SK-N-SH (cell line): ENCODE data around the gene NEDD8. TPM values are rescaled to one million over a fixed set of nuclear protein-coding genes. Genes with fewer than 3 reads are reported as not detected.

ENCODE experiments used
- CTCF ChIA-PET: fragments of 300-600, 350-600 bp; formaldehyde crosslinking; extraction: SDS; loops from one replicate; lab custom pipeline; 2021; lab: Yijun Ruan, JAX
- POLR2A ChIA-PET: fragments of 350-600 bp; sonication (Branson Sonifier 250); formaldehyde crosslinking; extraction: SDS; loops from one replicate; lab custom pipeline; 2020; ENCODE audit warnings: antibody characterized with exemption, inconsistent platforms; lab: Yijun Ruan, JAX
- DNase-seq: peaks from one replicate; pipeline ENCODE4 v3.0.0; 2012
- H2AFZ ChIP-seq: fragments of 200-600 bp; sonication (generic); 2 replicates; pipeline ENCODE4 v1.8.1; 2016; ENCODE audit warnings: antibody characterized with exemption, mild to moderate bottlenecking, low read depth
- H3F3A ChIP-seq: fragments of 200-600 bp; sonication (generic); replicated peaks from 2 replicates; pipeline ENCODE3; 2016; ENCODE audit warnings: antibody characterized with exemption, mild to moderate bottlenecking; ENCODE audit not compliant: insufficient read depth
- H3K27ac ChIP-seq, 2 experiments: fragments of 200-500 bp in 1 of 2; fragments of 200-600 bp in 1 of 2; sonication (Bioruptor generic) in 1 of 2; sonication (generic), shearing (Covaris generic) in 1 of 2; 2 replicates each; pipeline versions ENCODE4 v1.5.1 to v1.6.1; 2014 to 2016; ENCODE audit warnings: low read depth in 2 of 2, inconsistent platforms in 1 of 2, low read length in 1 of 2, mild to moderate bottlenecking in 1 of 2, mixed read lengths in 1 of 2
- H3K27me3 ChIP-seq: fragments of 200-600 bp; sonication (generic), shearing (Covaris generic); 2 replicates; pipeline ENCODE4 v1.6.1; 2016; ENCODE audit warnings: mixed run types; ENCODE audit not compliant: insufficient read depth
- H3K36me3 ChIP-seq, 2 experiments: fragments of 200-500 bp in 1 of 2; fragments of 200-600 bp in 1 of 2; sonication (Bioruptor generic) in 1 of 2; sonication (generic) in 1 of 2; replicated peaks in 1 of 2; 2 replicates each; pipeline versions ENCODE3 to v1.5.1; 2014 to 2016; ENCODE audit warnings: low read length in 1 of 2, mild to moderate bottlenecking in 1 of 2; ENCODE audit not compliant: insufficient read depth in 2 of 2, control insufficient read depth in 1 of 2
- H3K4me1 ChIP-seq, 2 experiments: fragments of 200-500 bp in 1 of 2; fragments of 200-600 bp in 1 of 2; sonication (Bioruptor generic) in 1 of 2; sonication (generic), shearing (Covaris generic) in 1 of 2; 2 replicates each; pipeline versions ENCODE4 v1.5.1 to v1.6.1; 2014 to 2016; ENCODE audit warnings: low read depth in 1 of 2, low read length in 1 of 2, mixed run types in 1 of 2; ENCODE audit not compliant: insufficient read depth in 2 of 2, control insufficient read depth in 1 of 2
- H3K4me2 ChIP-seq: fragments of 200-600 bp; sonication (generic), shearing (Covaris generic); 2 replicates; pipeline ENCODE4 v1.6.1; 2017; ENCODE audit warnings: mixed run types
- H3K4me3 ChIP-seq, 2 experiments: fragments of 200-500 bp in 1 of 2; fragments of 200-600 bp in 1 of 2; sonication (Bioruptor generic) in 1 of 2; sonication (generic), shearing (Covaris generic) in 1 of 2; 2 replicates each; pipeline versions ENCODE4 v1.5.1 to v1.8.1; 2014 to 2016; ENCODE audit warnings: low read depth in 2 of 2, inconsistent platforms in 1 of 2, low read length in 1 of 2, mild to moderate bottlenecking in 1 of 2, mixed read lengths in 1 of 2, moderate library complexity in 1 of 2
- H3K79me2 ChIP-seq: fragments of 200-600 bp; sonication (generic); 2 replicates; pipeline ENCODE4 v1.8.1; 2017; ENCODE audit warnings: mild to moderate bottlenecking; ENCODE audit not compliant: insufficient read depth
- H3K9ac ChIP-seq: fragments of 200-600 bp; sonication (generic); 2 replicates; pipeline ENCODE4 v1.6.1; 2017; ENCODE audit warnings: mixed run types
- H3K9me2 ChIP-seq: fragments of 200-600 bp; sonication (generic); 2 replicates; pipeline ENCODE4 v1.6.1; 2017; ENCODE audit warnings: mixed run types
- H3K9me3 ChIP-seq: fragments of 200-600 bp; sonication (generic); 2 replicates; pipeline ENCODE4 v1.6.1; 2017; ENCODE audit warnings: mixed run types, mild to moderate bottlenecking, moderate library complexity
- H4K20me1 ChIP-seq: fragments of 200-600 bp; sonication (generic); 2 replicates; pipeline ENCODE4 v1.6.1; 2017; ENCODE audit warnings: mild to moderate bottlenecking, mixed run types; ENCODE audit not compliant: insufficient read depth
- EP300 ChIP-seq, 2 experiments: IDR thresholded peaks; 2 replicates each; pipeline versions ENCODE4 v1.4.0 to v1.6.1; 2012; ENCODE audit warnings: borderline replicate concordance in 1 of 2, low read depth in 1 of 2, low read length in 1 of 2
- EZH2phosphoT487 ChIP-seq: fragments of 200-600 bp; sonication (generic); IDR thresholded peaks from 2 replicates; pipeline ENCODE4 v1.6.1; 2017; ENCODE audit warnings: low read depth, mixed run types, mild to moderate bottlenecking, antibody characterized with exemption, moderate library complexity, borderline replicate concordance
- FOXM1 ChIP-seq: IDR thresholded peaks from 2 replicates; pipeline ENCODE4 v1.4.0; 2012; ENCODE audit warnings: low read depth, mild to moderate bottlenecking
- GABPA ChIP-seq: IDR thresholded peaks from 2 replicates; pipeline ENCODE4 v1.4.0; 2012; ENCODE audit warnings: low read depth, mild to moderate bottlenecking
- JUND ChIP-seq: IDR thresholded peaks from 2 replicates; pipeline ENCODE4 v1.4.0; 2012
- MEF2A ChIP-seq: IDR thresholded peaks from 2 replicates; pipeline ENCODE4 v1.4.0; 2012; ENCODE audit warnings: low read depth, borderline replicate concordance
- NFIC ChIP-seq: IDR thresholded peaks from 2 replicates; pipeline ENCODE4 v1.4.0; 2012; ENCODE audit warnings: borderline replicate concordance
- NRF1 ChIP-seq: IDR thresholded peaks from 2 replicates; pipeline ENCODE4 v1.6.1; 2012; ENCODE audit warnings: low read depth, mild to moderate bottlenecking, low read length
- RXRA ChIP-seq: IDR thresholded peaks from 2 replicates; pipeline ENCODE4 v1.4.0; 2012; ENCODE audit warnings: low read depth, mild to moderate bottlenecking, borderline replicate concordance
- SIN3A ChIP-seq: IDR thresholded peaks from 2 replicates; pipeline ENCODE4 v1.6.1; 2012; ENCODE audit warnings: low read depth, mild to moderate bottlenecking, low read length, moderate library complexity, borderline replicate concordance
- TCF12 ChIP-seq: IDR thresholded peaks from 2 replicates; pipeline ENCODE4 v1.4.0; 2012
- WGBS: methylation state at CpG from one replicate; pipeline ENCODE4 v1.1.6; 2017; ENCODE audit warnings: low lambda C conversion rate; 5-methylcytosine and 5-hydroxymethylcytosine counted together
- polyA plus RNA-seq, 3 experiments: library from polyadenylated mRNA; depleted of rRNA; stranded (reverse); fragments of >200 nt; gene quantifications; 2 replicates each; pipeline ENCODE4 v1.2.3, GENCODE V29; 2012
- TF ChIP-seq, protein P1 (sequence below): fragments of 150-350 bp; IDR thresholded peaks from 2 replicates; pipeline ENCODE4 v1.6.1; 2017; ENCODE audit warnings: antibody characterized with exemption, low read length, low read depth, borderline replicate concordance
- TF ChIP-seq, protein P2 (sequence below): IDR thresholded peaks from 2 replicates; pipeline ENCODE4 v1.6.1; 2012; ENCODE audit warnings: mild to moderate bottlenecking, low read depth, low read length, moderate library complexity
- TF ChIP-seq, protein P3 (sequence below): fragments of 150-350 bp; IDR thresholded peaks from 2 replicates; pipeline ENCODE4 v1.6.1; 2016; ENCODE audit warnings: mild to moderate bottlenecking, low read depth, low read length

The NEDD8 gene
- polyA plus RNA-seq, 1 of the 3 experiments (the other 2 are of a cell fraction) = 534 TPM

DNA sequence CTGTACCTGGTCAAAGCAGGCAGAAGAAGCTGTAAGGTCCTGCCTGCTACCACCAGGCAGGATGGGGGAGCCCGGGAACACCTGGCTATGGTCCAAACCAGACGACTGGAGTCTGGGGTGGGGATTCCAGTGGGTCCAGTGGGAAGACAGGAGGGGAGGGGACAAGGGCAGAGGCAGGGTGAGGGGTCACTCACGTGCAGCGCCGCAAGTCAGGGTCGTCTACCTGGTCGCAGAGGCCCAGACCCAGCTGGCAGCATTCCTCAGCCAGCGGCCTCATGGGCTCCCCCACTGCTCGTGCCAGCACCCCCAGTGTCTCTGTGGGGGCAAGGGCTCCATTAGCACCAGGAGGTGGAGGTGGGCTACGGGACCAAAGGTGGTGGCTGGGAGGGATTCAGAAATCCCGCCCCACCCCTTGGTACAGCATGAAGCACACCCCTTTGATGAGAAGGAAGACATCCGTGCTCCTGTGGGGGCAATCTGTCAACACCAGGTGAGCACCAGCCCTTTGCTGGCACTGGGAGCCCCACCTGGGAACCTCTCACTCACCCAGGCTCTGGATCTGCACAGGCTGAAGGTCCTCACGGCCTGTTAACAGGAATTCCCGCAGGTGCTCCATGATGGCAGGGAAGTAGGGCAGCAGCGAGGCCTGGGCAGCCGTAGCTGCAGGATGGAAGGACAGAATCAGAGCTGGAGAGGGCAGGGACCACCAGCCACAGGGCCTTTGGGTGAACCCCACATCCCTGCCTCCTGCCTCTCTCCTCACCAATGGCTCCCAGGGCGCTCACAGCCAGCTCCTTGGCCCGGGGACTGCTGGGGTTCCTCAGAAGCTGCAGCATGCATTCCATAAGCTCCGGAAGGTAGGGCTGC lies 47.8 kb downstream of the NEDD8 start:
- Histone ChIP-seq H3K9me3 (no peaks in the 10 kb centered on the region), H3K9ac (no peak overlapping the region), H3K27ac (no peak overlapping the region), H3K4me2 (no peak overlapping the region), H3K27me3 (no peaks in the 10 kb centered on the region), H3K9me2 (no peaks in the 10 kb centered on the region), H3F3A (peaks cover 16% of the 10 kb centered on the region), H2AFZ (no peak overlapping the region), H3K4me1 (peaks cover 9 to 18% of the 10 kb centered on the region in 2 experiments), H3K4me3 (no peak overlapping the region), H3K36me3 (peaks cover 21 to 78% of the 10 kb centered on the region in 2 experiments), H4K20me1 (no peaks in the 10 kb centered on the region), H3K79me2 (peaks cover 19% of the 10 kb centered on the region)
- 87% methylated on average over 10 of the region's 19 CpGs for WGBS
- CTCF ChIA-PET = interaction anchor here (0.7 to 3.8 kb wide), 3 partner anchors 12 to 247 kb away, joined by 3 to 16 read pairs (median 4); partner anchors contain the start of gene IRF9
- POLR2A ChIA-PET = interaction anchor here (1.4 to 1.7 kb wide), 2 partner anchors 11 to 12 kb away, joined by 4 read pairs; partner anchors contain the start of genes REC8 and TM9SF1
- TF ChIP-seq NFIC (no peak), JUND (no peak), EP300 (IDR thresholded peaks at IDR 0.05; ENCODE audit: borderline replicate concordance in 1 of 2, low read depth in 1 of 2, low read length in 1 of 2) (no peak), NRF1 (no peak), FOXM1 (no peak), SIN3A (no peak)
- TF ChIP-seq, protein P1, sequence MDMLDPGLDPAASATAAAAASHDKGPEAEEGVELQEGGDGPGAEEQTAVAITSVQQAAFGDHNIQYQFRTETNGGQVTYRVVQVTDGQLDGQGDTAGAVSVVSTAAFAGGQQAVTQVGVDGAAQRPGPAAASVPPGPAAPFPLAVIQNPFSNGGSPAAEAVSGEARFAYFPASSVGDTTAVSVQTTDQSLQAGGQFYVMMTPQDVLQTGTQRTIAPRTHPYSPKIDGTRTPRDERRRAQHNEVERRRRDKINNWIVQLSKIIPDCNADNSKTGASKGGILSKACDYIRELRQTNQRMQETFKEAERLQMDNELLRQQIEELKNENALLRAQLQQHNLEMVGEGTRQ = no peak
- DNase-seq = no peak

DNA sequence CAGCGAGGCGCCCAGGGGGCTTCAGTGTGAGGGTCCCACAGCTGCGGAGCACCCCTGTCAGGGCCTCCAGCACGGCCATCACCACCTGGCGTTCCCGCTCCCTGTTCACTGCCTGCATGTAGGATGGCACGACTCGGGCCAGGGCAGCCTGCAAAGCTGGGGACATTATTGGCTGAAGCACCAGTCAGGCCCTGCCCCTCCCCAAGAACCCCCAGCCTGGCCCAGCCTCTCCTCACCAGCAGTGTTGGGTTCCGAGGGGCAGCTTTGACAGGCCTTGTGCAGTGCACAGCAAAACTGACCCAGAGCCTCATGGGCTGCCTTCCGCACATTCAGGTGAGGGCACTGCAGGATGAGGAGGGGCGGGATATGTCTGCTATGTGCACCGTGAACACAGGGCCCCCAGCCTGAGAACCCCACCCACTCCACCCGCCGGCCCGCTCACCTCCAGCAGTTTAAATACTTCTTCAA lies 49.1 kb downstream of the NEDD8 start:
- Histone ChIP-seq H3K9me2 (no peaks in the 10 kb centered on the region), H3K27ac (no peak overlapping the region; a peak in 1 of 4 replicates), H3K36me3 (peaks cover 21 to 91% of the 10 kb centered on the region in 2 experiments), H3K9me3 (no peaks in the 10 kb centered on the region), H3K79me2 (peaks cover 15% of the 10 kb centered on the region), H3F3A (peaks cover 11% of the 10 kb centered on the region), H3K4me2 (no peak overlapping the region), H3K9ac (no peak overlapping the region), H3K4me1 (peaks cover 6 to 15% of the 10 kb centered on the region in 2 experiments), H2AFZ (no peak overlapping the region), H3K4me3 (no peak overlapping the region), H3K27me3 (no peaks in the 10 kb centered on the region), H4K20me1 (no peaks in the 10 kb centered on the region)
- ChIA-PET CTCF (interaction anchor here (0.8 to 3.8 kb wide), 3 partner anchors 22 to 249 kb away, joined by 3 to 16 read pairs (median 4); partner anchors contain the start of gene IRF9), POLR2A (interaction anchor here (1.0 to 3.1 kb wide), 3 partner anchors 11 to 22 kb away, joined by 5 to 21 read pairs (median 6); partner anchors contain the start of genes IRF9, REC8 and TM9SF1)
- 94% methylated on average over 10 of the region's 15 CpGs for WGBS
- no peak for DNase-seq
- TF ChIP-seq TCF12 = no peak
- TF ChIP-seq, protein P2, sequence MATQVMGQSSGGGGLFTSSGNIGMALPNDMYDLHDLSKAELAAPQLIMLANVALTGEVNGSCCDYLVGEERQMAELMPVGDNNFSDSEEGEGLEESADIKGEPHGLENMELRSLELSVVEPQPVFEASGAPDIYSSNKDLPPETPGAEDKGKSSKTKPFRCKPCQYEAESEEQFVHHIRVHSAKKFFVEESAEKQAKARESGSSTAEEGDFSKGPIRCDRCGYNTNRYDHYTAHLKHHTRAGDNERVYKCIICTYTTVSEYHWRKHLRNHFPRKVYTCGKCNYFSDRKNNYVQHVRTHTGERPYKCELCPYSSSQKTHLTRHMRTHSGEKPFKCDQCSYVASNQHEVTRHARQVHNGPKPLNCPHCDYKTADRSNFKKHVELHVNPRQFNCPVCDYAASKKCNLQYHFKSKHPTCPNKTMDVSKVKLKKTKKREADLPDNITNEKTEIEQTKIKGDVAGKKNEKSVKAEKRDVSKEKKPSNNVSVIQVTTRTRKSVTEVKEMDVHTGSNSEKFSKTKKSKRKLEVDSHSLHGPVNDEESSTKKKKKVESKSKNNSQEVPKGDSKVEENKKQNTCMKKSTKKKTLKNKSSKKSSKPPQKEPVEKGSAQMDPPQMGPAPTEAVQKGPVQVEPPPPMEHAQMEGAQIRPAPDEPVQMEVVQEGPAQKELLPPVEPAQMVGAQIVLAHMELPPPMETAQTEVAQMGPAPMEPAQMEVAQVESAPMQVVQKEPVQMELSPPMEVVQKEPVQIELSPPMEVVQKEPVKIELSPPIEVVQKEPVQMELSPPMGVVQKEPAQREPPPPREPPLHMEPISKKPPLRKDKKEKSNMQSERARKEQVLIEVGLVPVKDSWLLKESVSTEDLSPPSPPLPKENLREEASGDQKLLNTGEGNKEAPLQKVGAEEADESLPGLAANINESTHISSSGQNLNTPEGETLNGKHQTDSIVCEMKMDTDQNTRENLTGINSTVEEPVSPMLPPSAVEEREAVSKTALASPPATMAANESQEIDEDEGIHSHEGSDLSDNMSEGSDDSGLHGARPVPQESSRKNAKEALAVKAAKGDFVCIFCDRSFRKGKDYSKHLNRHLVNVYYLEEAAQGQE = no peak
- TF ChIP-seq NFIC = no peak
- no peak for TF ChIP-seq JUND
- no peak for TF ChIP-seq MEF2A
- TF ChIP-seq, protein P1 = no peak
- TF ChIP-seq, protein P3, sequence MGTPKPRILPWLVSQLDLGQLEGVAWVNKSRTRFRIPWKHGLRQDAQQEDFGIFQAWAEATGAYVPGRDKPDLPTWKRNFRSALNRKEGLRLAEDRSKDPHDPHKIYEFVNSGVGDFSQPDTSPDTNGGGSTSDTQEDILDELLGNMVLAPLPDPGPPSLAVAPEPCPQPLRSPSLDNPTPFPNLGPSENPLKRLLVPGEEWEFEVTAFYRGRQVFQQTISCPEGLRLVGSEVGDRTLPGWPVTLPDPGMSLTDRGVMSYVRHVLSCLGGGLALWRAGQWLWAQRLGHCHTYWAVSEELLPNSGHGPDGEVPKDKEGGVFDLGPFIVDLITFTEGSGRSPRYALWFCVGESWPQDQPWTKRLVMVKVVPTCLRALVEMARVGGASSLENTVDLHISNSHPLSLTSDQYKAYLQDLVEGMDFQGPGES = no peak
- no peak for TF ChIP-seq NRF1
- TF ChIP-seq GABPA = no peak
- no peak for TF ChIP-seq RXRA
- no peak for TF ChIP-seq EZH2phosphoT487
- no peak for TF ChIP-seq SIN3A
